Measurements from ENCODE around the gene ZNF518B. TPM values are rescaled to one million over a fixed set of nuclear protein-coding genes. Genes with fewer than 3 reads are reported as not detected.

ZNF518B gene
- total RNA-seq, 2 donors from 2014 or later, result 36.0 to 39.1 TPM

DNA sequence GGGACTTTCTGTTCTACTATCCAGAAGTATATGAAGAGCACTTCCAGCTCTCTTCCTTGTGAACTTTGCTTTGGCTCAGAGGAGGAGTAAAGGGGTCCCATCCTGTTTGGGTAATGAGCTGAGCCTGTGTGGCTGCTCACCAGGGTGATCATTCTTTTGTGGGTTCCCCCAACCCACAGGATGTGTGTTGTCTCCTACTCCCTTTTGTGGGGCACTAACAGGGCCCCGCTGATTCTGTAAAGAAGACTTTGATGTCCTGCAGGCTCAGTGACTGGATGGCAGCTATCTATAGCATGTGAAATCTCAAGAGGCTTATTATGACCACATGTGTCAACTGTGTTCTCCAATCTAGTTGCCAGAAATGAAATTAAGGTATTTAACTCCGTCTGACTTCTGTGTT, 40.8 kb downstream of the ZNF518B start:
- TF ChIP-seq, protein P1, sequence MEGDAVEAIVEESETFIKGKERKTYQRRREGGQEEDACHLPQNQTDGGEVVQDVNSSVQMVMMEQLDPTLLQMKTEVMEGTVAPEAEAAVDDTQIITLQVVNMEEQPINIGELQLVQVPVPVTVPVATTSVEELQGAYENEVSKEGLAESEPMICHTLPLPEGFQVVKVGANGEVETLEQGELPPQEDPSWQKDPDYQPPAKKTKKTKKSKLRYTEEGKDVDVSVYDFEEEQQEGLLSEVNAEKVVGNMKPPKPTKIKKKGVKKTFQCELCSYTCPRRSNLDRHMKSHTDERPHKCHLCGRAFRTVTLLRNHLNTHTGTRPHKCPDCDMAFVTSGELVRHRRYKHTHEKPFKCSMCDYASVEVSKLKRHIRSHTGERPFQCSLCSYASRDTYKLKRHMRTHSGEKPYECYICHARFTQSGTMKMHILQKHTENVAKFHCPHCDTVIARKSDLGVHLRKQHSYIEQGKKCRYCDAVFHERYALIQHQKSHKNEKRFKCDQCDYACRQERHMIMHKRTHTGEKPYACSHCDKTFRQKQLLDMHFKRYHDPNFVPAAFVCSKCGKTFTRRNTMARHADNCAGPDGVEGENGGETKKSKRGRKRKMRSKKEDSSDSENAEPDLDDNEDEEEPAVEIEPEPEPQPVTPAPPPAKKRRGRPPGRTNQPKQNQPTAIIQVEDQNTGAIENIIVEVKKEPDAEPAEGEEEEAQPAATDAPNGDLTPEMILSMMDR (IDR thresholded peaks at IDR 0.05), result no peak
- H3K4me1 ChIP-seq, result no peaks in the 10 kb centered on the region
- no peaks in the 10 kb centered on the region for H3K36me3 ChIP-seq
- H3K9me3 ChIP-seq, result no peaks in the 10 kb centered on the region
- H3K4me3 ChIP-seq, result no peak overlapping the region
- no peaks in the 10 kb centered on the region for H3K27me3 ChIP-seq
- DNase-seq (ENCODE audit: low spot score), result no peak
- H3K27ac ChIP-seq, result no peak overlapping the region

DNA sequence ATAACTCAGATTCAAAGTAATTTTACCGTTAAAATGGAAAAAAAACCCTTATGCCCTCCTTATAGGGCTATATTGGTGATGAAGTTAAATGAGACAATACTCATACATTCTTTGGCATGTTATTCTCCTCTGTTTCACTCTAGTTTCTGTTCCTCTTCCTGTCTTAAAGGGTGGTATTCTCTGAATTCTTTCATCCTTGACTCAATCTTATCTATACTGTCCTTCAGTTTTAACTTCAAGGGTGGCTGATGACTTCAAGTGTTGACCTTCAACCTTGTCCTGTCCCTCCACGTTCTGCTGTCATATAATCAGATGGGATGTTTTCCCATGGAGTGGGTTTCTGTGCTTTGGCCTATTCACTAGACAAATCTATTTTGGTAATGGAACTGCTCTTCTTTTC, 44.0 kb downstream of the ZNF518B start:
- DNase-seq (ENCODE audit: low spot score), result no peak
- no peaks in the 10 kb centered on the region for H3K27me3 ChIP-seq
- H3K36me3 ChIP-seq, result no peaks in the 10 kb centered on the region
- H3K9me3 ChIP-seq, result no peaks in the 10 kb centered on the region
- H3K4me1 ChIP-seq, result no peaks in the 10 kb centered on the region
- TF ChIP-seq, protein P1 (IDR thresholded peaks at IDR 0.05), result no peak
- H3K4me3 ChIP-seq, result no peak overlapping the region
- no peak overlapping the region for H3K27ac ChIP-seq

DNA sequence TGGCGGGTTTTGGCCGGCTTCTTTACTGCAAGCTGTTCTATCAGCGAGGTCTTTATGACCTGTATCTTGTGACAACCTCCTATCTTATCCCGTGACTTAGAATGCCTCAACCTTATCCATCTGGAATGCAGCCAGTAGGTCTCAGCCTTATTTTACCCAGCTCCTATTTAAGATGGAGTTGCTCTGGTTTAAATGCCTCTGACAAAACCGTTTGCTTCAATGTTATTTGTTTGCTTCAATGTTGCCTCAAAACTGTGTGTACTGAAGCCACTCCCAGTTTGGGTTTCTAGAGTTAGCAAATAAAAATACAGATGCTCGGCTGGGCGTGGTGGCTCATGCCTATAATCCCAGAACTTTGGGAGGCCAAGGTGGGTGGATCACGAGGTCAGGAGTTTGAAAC, 51.6 kb downstream of the ZNF518B start:
- TF ChIP-seq, protein P1 (IDR thresholded peaks at IDR 0.05), result no peak
- Histone ChIP-seq H3K4me1 (no peaks in the 10 kb centered on the region), H3K36me3 (no peaks in the 10 kb centered on the region), H3K4me3 (no peak overlapping the region), H3K27ac (no peak overlapping the region), H3K9me3 (no peaks in the 10 kb centered on the region), H3K27me3 (no peaks in the 10 kb centered on the region)
- DNase-seq (ENCODE audit: low spot score), result no peak

DNA sequence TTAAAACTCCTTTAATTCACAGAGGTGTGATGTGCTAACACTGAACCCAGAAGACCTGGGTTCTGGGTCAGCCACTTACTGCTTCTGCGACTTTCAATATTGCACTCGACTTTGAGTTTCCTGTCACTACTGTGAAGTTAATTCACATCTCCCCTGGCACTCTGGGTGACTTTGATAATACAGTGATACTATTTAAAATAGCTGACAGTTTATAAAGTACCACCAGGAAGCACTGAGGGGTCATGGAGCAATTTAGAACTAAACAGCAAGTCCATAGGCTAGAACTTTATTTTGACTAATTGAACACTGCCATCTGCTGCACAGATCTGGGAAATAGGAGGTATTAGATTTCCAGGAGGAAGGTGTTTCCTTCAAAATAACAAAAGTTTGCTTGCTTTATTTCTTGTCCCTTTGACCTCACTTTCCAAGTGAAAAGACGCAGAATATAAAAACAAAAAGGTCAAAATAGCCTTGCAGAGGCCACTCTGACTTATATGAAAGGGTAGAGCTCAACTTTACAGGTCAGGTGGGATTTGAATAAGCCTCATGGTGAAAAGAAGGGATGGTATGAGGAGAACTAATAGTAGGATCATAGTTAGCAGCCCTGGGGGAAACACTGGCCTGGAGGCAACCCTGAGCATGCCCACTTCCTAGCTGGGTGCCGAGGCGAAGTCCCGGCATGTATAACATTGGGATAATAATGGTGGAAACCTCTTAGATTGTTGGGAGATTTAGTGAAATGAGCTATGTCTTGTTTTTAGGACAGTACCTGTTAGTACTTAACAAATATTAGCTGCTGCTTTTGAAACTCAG, 53.4 kb downstream of the ZNF518B start:
- TF ChIP-seq, protein P1 (IDR thresholded peaks at IDR 0.05), result peak; percentile 14 to 69

DNA sequence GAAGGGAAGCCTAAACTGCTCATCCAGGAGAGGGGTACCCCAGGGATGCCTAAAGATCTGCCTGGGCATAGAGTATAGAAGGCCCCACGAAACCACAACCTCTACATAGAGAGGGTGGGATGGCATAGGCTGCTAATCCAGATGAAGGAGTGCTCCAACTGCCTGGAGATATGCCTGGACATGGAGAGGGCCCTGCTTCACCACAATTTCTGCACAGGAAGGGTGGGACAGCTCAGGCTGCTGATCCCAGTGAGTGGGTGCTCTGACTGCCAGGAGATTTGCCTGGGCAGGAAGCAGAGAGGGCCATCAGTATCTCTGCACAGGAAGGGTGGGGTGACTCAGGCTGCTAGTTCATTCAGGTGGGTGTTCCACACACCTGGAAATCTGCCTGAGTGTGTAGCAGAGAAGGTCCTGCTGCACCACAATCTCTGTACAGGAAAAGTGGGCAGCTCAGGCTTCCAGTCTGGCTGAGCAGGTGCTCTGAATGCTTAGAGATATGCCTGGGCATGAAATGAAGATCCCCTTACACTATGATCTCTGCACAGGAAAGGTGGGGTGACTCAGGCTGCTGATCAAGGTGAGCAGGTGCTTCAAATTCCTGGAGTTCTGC, 61.1 kb downstream of the ZNF518B start:
- peaks cover 0 to 9% of the 10 kb centered on the region in 2 donors for H3K9me3 ChIP-seq
- no peak overlapping the region for H3K4me3 ChIP-seq
- TF ChIP-seq, protein P1 (IDR thresholded peaks at IDR 0.05), result no peak
- H3K27ac ChIP-seq, result no peak overlapping the region
- H3K27me3 ChIP-seq, result no peaks in the 10 kb centered on the region
- DNase-seq (ENCODE audit: low spot score), result no peak
- H3K4me1 ChIP-seq, result no peaks in the 10 kb centered on the region
- H3K36me3 ChIP-seq, result no peaks in the 10 kb centered on the region

More for the DNA sequence above, 53.4 kb downstream of the ZNF518B start:
- no peak overlapping the region for H3K27ac ChIP-seq
- no peak for DNase-seq (ENCODE audit: low spot score)
- H3K36me3 ChIP-seq, result no peaks in the 10 kb centered on the region
- no peaks in the 10 kb centered on the region for H3K4me1 ChIP-seq
- H3K27me3 ChIP-seq, result no peaks in the 10 kb centered on the region
- H3K4me3 ChIP-seq, result no peak overlapping the region
- no peaks in the 10 kb centered on the region for H3K9me3 ChIP-seq

Other genes starting within 250 kb of the ZNF518B start
- not detected for gene CLNK, start 227.3 kb upstream of the ZNF518B start, total RNA-seq

All from right atrium auricular region (tissue), 2 donors.